HG02852 (cell line): ENCODE measurements around the gene LYRM1.

ENCODE experiments used
- ATAC-seq: cut with Tn5 transposase; IDR thresholded peaks from one replicate; pipeline ENCODE4 v1.9.1; 2021; ENCODE audit warnings: mild to moderate bottlenecking, moderate library complexity; ENCODE audit not compliant: unreplicated experiment

LYRM1 gene

GRCh38 chr16:20871941-20872815 lies 28.4 kb upstream of the LYRM1 start:
- no peak for ATAC-seq

GRCh38 chr16:20873331-20873730 lies 27.2 kb upstream of the LYRM1 start:
- no peak for ATAC-seq

GRCh38 chr16:20874088-20874581 lies 26.4 kb upstream of the LYRM1 start:
- ATAC-seq = no peak

- peak; percentile 39 for ATAC-seq
Observed at GRCh38 chr16:20875355-20875650, 25.3 kb upstream of the LYRM1 start.

- ATAC-seq = no peak
Observed at GRCh38 chr16:20878682-20879147, 21.9 kb upstream of the LYRM1 start.

- ATAC-seq = peak; percentile 32
Observed at GRCh38 chr16:20879175-20880040, 21.2 kb upstream of the LYRM1 start.

- ATAC-seq = no peak
Observed at GRCh38 chr16:20880867-20881502, 19.6 kb upstream of the LYRM1 start.

GRCh38 chr16:20881503-20881878 lies 19.1 kb upstream of the LYRM1 start:
- ATAC-seq = no peak

- no peak for ATAC-seq
Observed at GRCh38 chr16:20883554-20884239, 16.9 kb upstream of the LYRM1 start.

- ATAC-seq = no peak
Observed at GRCh38 chr16:20884240-20884556, 16.4 kb upstream of the LYRM1 start.

GRCh38 chr16:20886320-20886719 lies 14.3 kb upstream of the LYRM1 start:
- no peak for ATAC-seq

GRCh38 chr16:20887207-20887606 lies 13.4 kb upstream of the LYRM1 start:
- no peak for ATAC-seq

- no peak for ATAC-seq
Observed at GRCh38 chr16:20889625-20890275, 10.8 kb upstream of the LYRM1 start.

- no peak for ATAC-seq
Observed at GRCh38 chr16:20894388-20894787, 6.2 kb upstream of the LYRM1 start.

GRCh38 chr16:20897253-20897897 lies 3.2 kb upstream of the LYRM1 start:
- ATAC-seq = no peak

GRCh38 chr16:20897922-20898321 lies 2.6 kb upstream of the LYRM1 start:
- no peak for ATAC-seq

GRCh38 chr16:20899071-20899470 lies 1.5 kb upstream of the LYRM1 start:
- no peak for ATAC-seq

GRCh38 chr16:20899477-20900298 lies 883 bp upstream of the LYRM1 start:
- ATAC-seq = no peak

GRCh38 chr16:20901068-20901435 lies 481 bp downstream of the LYRM1 start:
- no peak for ATAC-seq
